Naive thymus-derived CD4-positive, alpha-beta T cell (primary cell): ENCODE results near the gene EPHB1. TPM values are rescaled to one million over a fixed set of nuclear protein-coding genes. Genes with fewer than 3 reads are reported as not detected.
A peak's percentile ranks its signal among the peaks of the same experiment; 100 is the strongest.

Experiments
- ATAC-seq: fragments of 150-1000 bp; cut with Tn5 transposase; 2 replicates; pipeline ENCODE4 v1.10.0; 2021; ENCODE audit warnings: mild to moderate bottlenecking, moderate library complexity
- CTCF ChIA-PET: fragments of 350-600 bp; sonication (Branson Sonifier 250); formaldehyde crosslinking; loops from one replicate; lab custom pipeline; 2021; ENCODE audit warnings: antibody characterized with exemption; lab: Charles Lee
- POLR2A ChIA-PET: fragments of 350-600 bp; sonication (Branson Sonifier 250); formaldehyde crosslinking; loops from one replicate; lab custom pipeline; 2021; ENCODE audit warnings: antibody characterized with exemption, inconsistent platforms; lab: Charles Lee
- DNase-seq, 9 donors: peaks; one replicate each; pipeline versions ENCODE4 v3.0.0 to v3.0.0-alpha.2; 2020 to 2022; ENCODE audit warnings: mixed read lengths in 1 of 9
- H3K27ac ChIP-seq: one replicate; pipeline ENCODE4 v1.7.0; 2013; ENCODE audit warnings: mild to moderate bottlenecking, low read depth, low read length, moderate library complexity
- H3K27me3 ChIP-seq, 2 donors: one replicate each; pipeline ENCODE4 v1.7.0; 2013; ENCODE audit warnings: low read length in 2 of 2, mild to moderate bottlenecking in 2 of 2, moderate library complexity in 2 of 2; ENCODE audit not compliant: control insufficient read depth in 2 of 2, insufficient read depth in 2 of 2
- H3K36me3 ChIP-seq, 3 experiments: 1 replicate in 2 of 3; 2 replicates in 1 of 3; pipeline ENCODE4 v1.7.0; 2013; ENCODE audit warnings: low read length in 3 of 3, mild to moderate bottlenecking in 3 of 3, moderate library complexity in 1 of 3; ENCODE audit not compliant: insufficient read depth in 3 of 3, control insufficient read depth in 2 of 3
- H3K4me1 ChIP-seq, 2 donors: one replicate each; pipeline ENCODE4 v1.7.0; 2013; ENCODE audit warnings: low read length in 2 of 2, mild to moderate bottlenecking in 2 of 2, moderate library complexity in 1 of 2; ENCODE audit not compliant: control insufficient read depth in 2 of 2, insufficient read depth in 2 of 2
- H3K4me3 ChIP-seq: 2 replicates; pipeline ENCODE4 v1.7.0; 2013; ENCODE audit warnings: mild to moderate bottlenecking, low read length
- H3K9me3 ChIP-seq, 3 experiments: 1 replicate in 2 of 3; 2 replicates in 1 of 3; pipeline ENCODE4 v1.7.0; 2013; ENCODE audit warnings: low read length in 3 of 3; ENCODE audit not compliant: control insufficient read depth in 2 of 3
- H3K27ac Mint-ChIP-seq, 9 donors: one replicate each; pipeline ENCODE4 v1.8.0; 2020 to 2022; ENCODE audit warnings: mixed read lengths in 9 of 9, mild to moderate bottlenecking in 8 of 9, moderate library complexity in 5 of 9, inconsistent platforms in 2 of 9
- H3K27me3 Mint-ChIP-seq, 5 donors: one replicate each; pipeline ENCODE4 v1.8.0; 2021 to 2022; ENCODE audit warnings: mixed read lengths in 5 of 5, mild to moderate bottlenecking in 1 of 5
- H3K36me3 Mint-ChIP-seq, 5 donors: one replicate each; pipeline ENCODE4 v1.8.0; 2020 to 2022; ENCODE audit warnings: mixed read lengths in 5 of 5, mild to moderate bottlenecking in 3 of 5, inconsistent platforms in 1 of 5
- H3K4me1 Mint-ChIP-seq, 7 donors: one replicate each; pipeline ENCODE4 v1.8.0; 2020 to 2022; ENCODE audit warnings: mixed read lengths in 7 of 7, mild to moderate bottlenecking in 3 of 7, inconsistent platforms in 1 of 7
- H3K4me3 Mint-ChIP-seq, 10 donors: one replicate each; pipeline ENCODE4 v1.8.0; 2020 to 2022; ENCODE audit warnings: mild to moderate bottlenecking in 10 of 10, mixed read lengths in 10 of 10, moderate library complexity in 6 of 10, inconsistent platforms in 2 of 10
- H3K9me3 Mint-ChIP-seq, 11 donors: one replicate each; pipeline ENCODE4 v1.8.0; 2020 to 2022; ENCODE audit warnings: mixed read lengths in 11 of 11, mild to moderate bottlenecking in 4 of 11, inconsistent platforms in 1 of 11, moderate library complexity in 1 of 11
- intact Hi-C, 2 donors: fragments of 100-400 bp; cut with micrococcal nuclease; formaldehyde crosslinking; loops; one replicate each; pipeline ENCODE4 v1.15.1; 2023
- polyA plus RNA-seq, 2 donors: library from polyadenylated mRNA; unstranded; fragments of 300-500 nt; fragmentation: Illumina TruSeq; gene quantifications; one replicate each; pipeline ENCODE4 v1.2.3, GENCODE V29; 2021
- total RNA-seq, 6 experiments: library from RNA in 5 of 6; stranded (reverse) in 5 of 6; gene quantifications; 1 replicate in 5 of 6; 2 replicates in 1 of 6; pipeline ENCODE4 v1.2.3 and lab custom pipeline; 2021 to 2026

The EPHB1 gene
- total and polyA plus RNA-seq, 7 experiments from 2014 or later, result 1.6 to 2.2 (median 1.8) TPM; not detected in 4

DNA sequence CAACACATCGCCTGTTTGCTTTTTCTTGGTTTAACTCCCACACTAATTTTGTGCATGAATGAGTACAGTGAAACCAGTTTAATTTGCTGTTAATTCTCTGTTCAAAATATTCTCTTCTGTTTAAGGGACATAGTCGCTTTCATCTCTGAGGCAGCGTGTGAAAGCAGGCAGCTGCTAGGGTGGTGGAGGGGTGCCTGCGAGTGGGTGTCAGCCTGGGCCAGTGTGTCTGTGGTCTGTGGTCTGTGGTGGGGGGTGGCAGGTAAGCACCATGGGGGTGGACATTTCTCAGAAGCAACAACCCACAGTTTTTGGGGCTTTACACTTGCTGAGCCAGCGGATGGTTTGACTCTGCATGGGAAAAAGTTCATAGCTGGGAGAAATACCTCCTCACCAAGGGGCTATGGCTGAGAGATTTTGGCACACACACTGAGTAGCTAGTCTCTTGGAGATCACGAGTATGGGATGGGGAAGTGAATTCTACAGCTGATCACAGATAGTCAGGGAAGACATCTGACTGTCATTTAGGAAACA is 109.2 kb downstream of the EPHB1 start:
- no peaks in the 10 kb centered on the region for H3K36me3 Mint-ChIP-seq
- H3K4me1 Mint-ChIP-seq, result peaks cover 0 to 10% (median 3%) of the 10 kb centered on the region in 7 donors
- POLR2A ChIA-PET, result no interaction called here
- peak overlapping the region in 1 of 10 donors; percentile 36 for H3K4me3 Mint-ChIP-seq
- Histone ChIP-seq H3K9me3 (no peaks in the 10 kb centered on the region), H3K36me3 (no peaks in the 10 kb centered on the region), H3K27ac (no peak overlapping the region), H3K4me1 (no peaks in the 10 kb centered on the region), H3K4me3 (no peak overlapping the region), H3K27me3 (no peaks in the 10 kb centered on the region)
- H3K27me3 Mint-ChIP-seq, result peaks cover 0 to 17% (median 9%) of the 10 kb centered on the region in 5 donors
- intact Hi-C loops, result no loop called here
- peak; percentile 36 for ATAC-seq
- CTCF ChIA-PET, result no interaction called here
- DNase-seq, result peak in 1 of 9 donors; percentile 57
- H3K9me3 Mint-ChIP-seq, result peaks cover 0 to 3% (median 0%) of the 10 kb centered on the region in 11 donors
- no peak overlapping the region for H3K27ac Mint-ChIP-seq

- no peaks in the 10 kb centered on the region for H3K36me3 ChIP-seq
- peaks cover 0 to 3% (median 0%) of the 10 kb centered on the region in 11 donors for H3K9me3 Mint-ChIP-seq
- POLR2A ChIA-PET, result no interaction called here
Observed at GRCh38 chr3:134904776-134905646, 110.0 kb downstream of the EPHB1 start.

DNA sequence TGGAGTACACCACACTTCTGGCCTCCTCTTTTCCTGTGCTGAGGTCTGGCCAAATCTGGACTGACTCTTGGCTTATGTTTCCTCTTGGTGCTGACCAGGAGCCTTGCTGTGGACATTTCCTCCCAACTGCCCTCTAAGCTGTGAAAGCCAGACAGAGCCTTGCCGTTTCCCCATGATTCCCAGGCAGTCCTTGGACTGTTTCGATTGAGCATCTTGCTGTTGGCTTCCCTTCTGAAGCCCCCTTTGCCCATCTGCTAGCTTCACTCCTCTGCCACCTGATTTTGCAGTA is 110.5 kb downstream of the EPHB1 start:
- peaks cover 0 to 2% (median 0%) of the 10 kb centered on the region in 11 donors for H3K9me3 Mint-ChIP-seq
- peaks cover 0 to 10% (median 3%) of the 10 kb centered on the region in 7 donors for H3K4me1 Mint-ChIP-seq
- Histone ChIP-seq H3K36me3 (no peaks in the 10 kb centered on the region), H3K4me3 (no peak overlapping the region), H3K27me3 (no peaks in the 10 kb centered on the region), H3K4me1 (no peaks in the 10 kb centered on the region), H3K9me3 (no peaks in the 10 kb centered on the region), H3K27ac (no peak overlapping the region)
- peaks cover 0 to 18% (median 9%) of the 10 kb centered on the region in 5 donors for H3K27me3 Mint-ChIP-seq
- H3K36me3 Mint-ChIP-seq, result no peaks in the 10 kb centered on the region
- no peak overlapping the region for H3K4me3 Mint-ChIP-seq
- intact Hi-C loops, result no loop called here
- POLR2A ChIA-PET, result no interaction called here
- no peak overlapping the region for H3K27ac Mint-ChIP-seq
- DNase-seq (no peak), ATAC-seq (no peak)
- CTCF ChIA-PET, result no interaction called here

More at GRCh38 chr3:134904776-134905646, 110.0 kb downstream of the EPHB1 start:
- H3K36me3 Mint-ChIP-seq, result no peaks in the 10 kb centered on the region
- Histone ChIP-seq H3K4me1 (no peaks in the 10 kb centered on the region), H3K4me3 (no peak overlapping the region), H3K27ac (no peak overlapping the region), H3K27me3 (no peaks in the 10 kb centered on the region), H3K9me3 (no peaks in the 10 kb centered on the region)
- H3K4me3 Mint-ChIP-seq, result no peak overlapping the region
- H3K27ac Mint-ChIP-seq, result no peak overlapping the region
- no peak for DNase-seq
- peaks cover 0 to 10% (median 3%) of the 10 kb centered on the region in 7 donors for H3K4me1 Mint-ChIP-seq
- ATAC-seq, result no peak
- intact Hi-C loops, result no loop called here
- H3K27me3 Mint-ChIP-seq, result peaks cover 0 to 16% (median 9%) of the 10 kb centered on the region in 5 donors
- CTCF ChIA-PET, result no interaction called here

DNA sequence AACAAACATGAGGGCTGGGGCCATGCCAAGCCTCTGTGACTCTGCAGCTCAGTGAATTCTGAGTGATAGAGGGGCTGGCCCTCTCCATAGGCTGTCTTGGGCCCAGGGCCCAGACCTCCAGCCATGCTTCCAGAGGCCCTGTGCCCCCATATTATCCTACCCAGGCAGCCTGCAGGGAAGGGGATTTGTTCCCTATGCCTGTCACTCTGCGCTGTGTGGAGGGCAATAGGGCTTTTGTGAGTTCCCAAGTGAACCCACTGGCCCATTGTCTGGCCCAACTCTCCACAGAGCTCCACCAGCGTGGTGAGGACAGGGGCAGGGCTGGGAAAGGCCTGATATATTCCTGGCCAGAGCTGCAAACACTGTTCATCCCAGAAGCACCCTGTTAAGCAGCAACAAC is 113.2 kb downstream of the EPHB1 start:
- Mint-ChIP-seq H3K27ac (no peak overlapping the region), H3K36me3 (no peaks in the 10 kb centered on the region), H3K27me3 (peaks cover 0 to 29% (median 5%) of the 10 kb centered on the region in 5 donors), H3K9me3 (peaks cover 0 to 2% (median 0%) of the 10 kb centered on the region in 11 donors), H3K4me3 (no peak overlapping the region), H3K4me1 (peaks cover 0 to 10% (median 3%) of the 10 kb centered on the region in 7 donors)
- Histone ChIP-seq H3K27ac (no peak overlapping the region), H3K27me3 (no peaks in the 10 kb centered on the region), H3K9me3 (no peaks in the 10 kb centered on the region), H3K36me3 (no peaks in the 10 kb centered on the region), H3K4me1 (no peaks in the 10 kb centered on the region), H3K4me3 (no peak overlapping the region)
- ATAC-seq (no peak), DNase-seq (no peak)
- intact Hi-C loops, result no loop called here
- ChIA-PET POLR2A (no interaction called here), CTCF (no interaction called here)

- ChIA-PET POLR2A (no interaction called here), CTCF (no interaction called here)
- H3K4me1 Mint-ChIP-seq, result no peaks in the 10 kb centered on the region
- intact Hi-C loops, result no loop called here
- Histone ChIP-seq H3K4me3 (no peak overlapping the region), H3K27me3 (no peaks in the 10 kb centered on the region), H3K36me3 (no peaks in the 10 kb centered on the region), H3K9me3 (no peaks in the 10 kb centered on the region), H3K27ac (no peak overlapping the region), H3K4me1 (no peaks in the 10 kb centered on the region)
- H3K27me3 Mint-ChIP-seq, result peaks cover 0 to 36% (median 5%) of the 10 kb centered on the region in 5 donors
- H3K9me3 Mint-ChIP-seq, result peaks cover 0 to 2% (median 0%) of the 10 kb centered on the region in 11 donors
- no peak for DNase-seq
- H3K36me3 Mint-ChIP-seq, result no peaks in the 10 kb centered on the region
- H3K27ac Mint-ChIP-seq, result no peak overlapping the region
- no peak overlapping the region for H3K4me3 Mint-ChIP-seq
- ATAC-seq, result peak; percentile 7
Observed at GRCh38 chr3:134910026-134910425, 115.0 kb downstream of the EPHB1 start.

DNA sequence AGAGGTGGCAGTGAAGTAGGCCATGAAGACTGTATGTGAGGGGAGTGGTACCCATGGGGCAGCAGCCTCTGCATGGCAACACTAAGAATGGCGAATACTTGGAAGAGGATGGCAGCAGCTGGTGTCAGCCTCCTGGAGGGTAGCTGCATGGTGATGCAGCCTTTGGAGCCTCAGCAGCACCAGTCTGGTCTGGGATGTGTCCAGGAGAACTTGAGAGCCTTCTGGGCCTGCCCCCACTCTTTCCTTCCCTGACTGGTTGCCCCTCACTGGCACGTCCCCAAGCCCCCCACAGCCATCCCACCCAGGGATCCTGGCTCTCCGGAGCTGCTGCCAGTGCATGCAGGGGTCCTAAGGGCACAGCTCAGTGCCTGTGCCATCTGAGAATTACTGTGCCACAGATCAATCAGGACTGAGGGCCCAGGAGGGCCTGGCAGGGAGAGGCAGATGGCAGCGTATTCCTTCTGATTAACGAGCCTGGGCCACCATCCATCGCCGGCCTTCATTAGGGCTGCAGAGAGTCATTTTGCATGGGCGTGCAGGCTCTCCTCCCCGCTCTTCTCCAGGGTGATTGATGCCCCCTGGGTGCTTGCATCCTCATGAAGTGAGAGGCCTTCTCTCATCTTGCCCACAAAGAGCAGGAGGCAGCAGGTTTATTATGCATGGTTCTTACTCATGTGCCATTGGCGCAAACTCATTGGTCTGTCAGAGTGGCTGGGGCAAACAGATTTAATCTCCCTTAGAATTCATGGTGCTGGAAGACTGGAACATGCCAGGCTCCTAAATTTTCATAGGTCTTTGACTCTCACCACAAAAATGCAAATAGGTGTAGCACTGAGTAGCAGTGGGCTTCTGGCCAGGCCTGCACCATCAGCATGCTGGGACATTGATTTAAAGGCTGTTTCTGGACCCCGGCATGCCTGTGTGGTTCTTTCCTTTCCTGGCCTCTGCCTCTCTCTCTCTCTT is 116.8 kb downstream of the EPHB1 start:
- Histone ChIP-seq H3K27me3 (no peaks in the 10 kb centered on the region), H3K27ac (no peak overlapping the region), H3K4me3 (no peak overlapping the region), H3K9me3 (no peaks in the 10 kb centered on the region), H3K4me1 (no peaks in the 10 kb centered on the region), H3K36me3 (no peaks in the 10 kb centered on the region)
- ATAC-seq, result no peak
- ChIA-PET POLR2A (no interaction called here), CTCF (no interaction called here)
- peaks cover 0 to 2% (median 0%) of the 10 kb centered on the region in 7 donors for H3K4me1 Mint-ChIP-seq
- peaks cover 0 to 2% (median 0%) of the 10 kb centered on the region in 11 donors for H3K9me3 Mint-ChIP-seq
- no peak for DNase-seq
- H3K27me3 Mint-ChIP-seq, result peaks cover 0 to 42% (median 4%) of the 10 kb centered on the region in 5 donors
- no peak overlapping the region for H3K4me3 Mint-ChIP-seq
- no peak overlapping the region for H3K27ac Mint-ChIP-seq
- intact Hi-C loops, result no loop called here
- H3K36me3 Mint-ChIP-seq, result no peaks in the 10 kb centered on the region
